Mesodermal cell (in vitro differentiated cells): ENCODE results near the gene SGCG. TPM values are rescaled to one million over a fixed set of nuclear protein-coding genes. Genes with fewer than 3 reads are reported as not detected.
"Not testable (repeated sequence)": the region's sequence is repeated elsewhere in the genome, so short reads cannot be mapped to it uniquely, and the experiment has no call there.

ENCODE experiments used
- H3K27ac ChIP-seq: 2 replicates; pipeline ENCODE4 v1.7.0; 2013; ENCODE audit warnings: mild to moderate bottlenecking, low read depth, low read length, moderate library complexity; ENCODE audit not compliant: severe bottlenecking
- H3K36me3 ChIP-seq: 2 replicates; pipeline ENCODE4 v1.7.1; 2013; ENCODE audit warnings: mild to moderate bottlenecking, low read length, moderate library complexity; ENCODE audit not compliant: control insufficient read depth, insufficient read depth
- H3K4me1 ChIP-seq: one replicate; pipeline ENCODE4 v1.7.1; 2013; ENCODE audit warnings: mild to moderate bottlenecking, low read length; ENCODE audit not compliant: insufficient read depth, control insufficient read depth, poor library complexity, severe bottlenecking
- H3K4me3 ChIP-seq: 2 replicates; pipeline ENCODE4 v1.7.0; 2013; ENCODE audit warnings: low read length, control low read depth, mild to moderate bottlenecking; ENCODE audit not compliant: insufficient read depth, poor library complexity, severe bottlenecking; ENCODE audit errors: extremely low read depth
- H3K9me3 ChIP-seq: 2 replicates; pipeline ENCODE4 v1.7.1; 2013; ENCODE audit warnings: mild to moderate bottlenecking, low read length, moderate library complexity; ENCODE audit not compliant: control insufficient read depth
- WGBS, 2 experiments: methylation state at CpG; one replicate each; pipeline ENCODE4 v1.1.5; 2013; ENCODE audit warnings: missing lambda C conversion rate in 2 of 2; ENCODE audit not compliant: insufficient coverage in 2 of 2; 5-methylcytosine and 5-hydroxymethylcytosine counted together
- polyA plus RNA-seq, 2 experiments: library from polyadenylated mRNA; stranded (reverse); fragments of 50-300 nt; gene quantifications; one replicate each; pipeline ENCODE4 v1.2.3, GENCODE V29; 2013

The SGCG gene
- polyA plus RNA-seq (2013, experiment 1 of 2): 0.92 TPM
- 0.61 TPM for polyA plus RNA-seq (2013, experiment 2 of 2)

GRCh38 chr13:23180711-23181110 lies at the start of gene SGCG:
SGCG (plus strand) TSS chr13:23180979; CDS start chr13:23203695, 22,716 bp downstream.
- Histone ChIP-seq H3K9me3 (no peaks in the 10 kb centered on the region), H3K27ac (no peak within 1 kb of the TSS), H3K4me3 (no peak within 1 kb of the TSS), H3K36me3 (no peaks in the 10 kb centered on the region), H3K4me1 (no peaks in the 10 kb centered on the region)
- 80 to 91% methylated on average over 4 of the region's 6 CpGs for WGBS, 2 experiments

GRCh38 chr13:23134542-23134941 lies 46.2 kb upstream of the SGCG start:
- H3K4me1 ChIP-seq: no peaks in the 10 kb centered on the region
- H3K27ac ChIP-seq: no peak overlapping the region
- WGBS, 2 experiments: 83 to 100% methylated on average over 1 of the region's 5 CpGs
- H3K4me3 ChIP-seq: no peak overlapping the region
- H3K9me3 ChIP-seq: no peaks in the 10 kb centered on the region
- H3K36me3 ChIP-seq: no peaks in the 10 kb centered on the region

GRCh38 chr13:23140492-23140891 lies 40.3 kb upstream of the SGCG start:
- H3K4me1 ChIP-seq: no peaks in the 10 kb centered on the region
- 88% methylated on average over 2 of the region's 2 CpGs for WGBS, 2 experiments
- no peak overlapping the region for H3K4me3 ChIP-seq
- H3K27ac ChIP-seq: no peak overlapping the region
- no peaks in the 10 kb centered on the region for H3K36me3 ChIP-seq
- peaks cover 12% of the 10 kb centered on the region for H3K9me3 ChIP-seq

DNA sequence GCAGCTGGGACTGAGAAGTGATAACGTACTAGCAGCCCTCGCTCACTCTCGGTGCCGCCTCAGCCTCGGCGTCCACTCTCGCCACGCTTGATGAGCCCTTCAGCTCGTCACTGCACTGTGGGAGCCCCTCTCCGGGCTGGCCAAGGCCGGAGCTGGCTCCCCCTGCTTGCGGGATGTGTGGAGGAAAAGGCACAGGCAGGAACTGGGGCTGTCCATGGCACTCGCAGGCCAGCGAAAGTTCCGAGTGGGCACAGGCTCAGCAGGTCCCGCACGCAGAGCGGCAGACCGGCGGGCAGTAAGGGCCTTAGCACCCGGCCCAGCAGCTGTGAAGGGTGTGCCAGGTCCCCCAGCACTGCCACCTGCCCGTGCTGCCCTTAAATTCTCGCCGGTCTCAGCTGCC lies 38.8 kb upstream of the SGCG start:
- Histone ChIP-seq H3K9me3 (peaks cover 12% of the 10 kb centered on the region), H3K4me3 (no peak overlapping the region), H3K27ac (no peak overlapping the region), H3K4me1 (no peaks in the 10 kb centered on the region), H3K36me3 (no peaks in the 10 kb centered on the region)
- 94 to 95% methylated on average over 22 to 24 of the region's 24 CpGs for WGBS, 2 experiments

DNA sequence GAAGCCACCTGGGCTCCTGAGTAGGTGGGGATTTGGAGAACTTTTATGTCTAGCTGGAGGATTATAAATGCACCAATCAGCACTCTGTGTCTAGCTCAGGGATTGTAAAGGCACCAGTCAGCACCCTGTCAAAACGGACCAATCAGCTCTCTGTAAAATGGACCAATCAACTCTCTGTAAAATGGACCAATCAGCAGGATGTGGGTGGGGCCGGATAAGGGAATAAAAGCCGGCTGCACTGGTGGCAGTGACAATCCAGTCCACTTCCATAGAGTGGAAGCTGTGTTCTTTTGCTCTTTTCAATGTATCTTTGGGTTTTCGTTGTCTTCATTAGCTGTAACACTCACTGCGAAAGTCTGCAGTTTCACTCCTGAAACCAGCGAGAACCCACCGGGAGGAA lies 38.2 kb upstream of the SGCG start:
- 80 to 81% methylated on average over 6 of the region's 7 CpGs for WGBS, 2 experiments
- H3K4me1 ChIP-seq: not testable (repeated sequence)

GRCh38 chr13:23144431-23144830 lies 36.3 kb upstream of the SGCG start:
- WGBS, 2 experiments: 62 to 85% methylated on average over 2 of the region's 2 CpGs
- no peaks in the 10 kb centered on the region for H3K4me1 ChIP-seq
- no peak overlapping the region for H3K27ac ChIP-seq
- peaks cover 12% of the 10 kb centered on the region for H3K9me3 ChIP-seq
- no peak overlapping the region for H3K4me3 ChIP-seq
- no peaks in the 10 kb centered on the region for H3K36me3 ChIP-seq

More for the DNA sequence above, 38.2 kb upstream of the SGCG start:
- not testable (repeated sequence) for H3K36me3 ChIP-seq, H3K27ac ChIP-seq, H3K4me3 ChIP-seq
- H3K9me3 ChIP-seq: peaks cover 12% of the 10 kb centered on the region

DNA sequence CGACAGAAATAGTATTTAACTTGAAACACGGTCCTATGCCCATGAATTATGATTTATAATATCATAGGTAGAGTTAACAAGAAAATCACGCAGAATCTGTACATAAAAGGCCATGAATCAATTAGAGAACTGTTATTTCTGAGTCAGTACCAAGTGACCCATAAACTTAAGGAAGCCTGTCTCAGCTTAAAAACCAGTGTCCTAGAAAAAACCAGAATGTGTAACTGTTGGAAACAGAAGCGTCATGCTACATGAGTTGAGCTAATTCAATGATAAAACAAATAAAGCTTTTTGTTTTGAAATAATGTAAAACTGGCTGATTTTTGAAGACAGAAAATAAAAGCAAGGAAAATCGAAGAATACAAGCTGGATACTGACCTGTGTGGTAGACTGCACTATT lies 34.8 kb upstream of the SGCG start:
- no peaks in the 10 kb centered on the region for H3K4me1 ChIP-seq
- no peaks in the 10 kb centered on the region for H3K36me3 ChIP-seq
- no peak overlapping the region for H3K4me3 ChIP-seq
- 100% methylated on average over 1 of the region's 5 CpGs; no CpG with 5 or more reads in 1 of the 2 experiments for WGBS, 2 experiments
- no peak overlapping the region for H3K27ac ChIP-seq
- H3K9me3 ChIP-seq: peaks cover 12% of the 10 kb centered on the region

DNA sequence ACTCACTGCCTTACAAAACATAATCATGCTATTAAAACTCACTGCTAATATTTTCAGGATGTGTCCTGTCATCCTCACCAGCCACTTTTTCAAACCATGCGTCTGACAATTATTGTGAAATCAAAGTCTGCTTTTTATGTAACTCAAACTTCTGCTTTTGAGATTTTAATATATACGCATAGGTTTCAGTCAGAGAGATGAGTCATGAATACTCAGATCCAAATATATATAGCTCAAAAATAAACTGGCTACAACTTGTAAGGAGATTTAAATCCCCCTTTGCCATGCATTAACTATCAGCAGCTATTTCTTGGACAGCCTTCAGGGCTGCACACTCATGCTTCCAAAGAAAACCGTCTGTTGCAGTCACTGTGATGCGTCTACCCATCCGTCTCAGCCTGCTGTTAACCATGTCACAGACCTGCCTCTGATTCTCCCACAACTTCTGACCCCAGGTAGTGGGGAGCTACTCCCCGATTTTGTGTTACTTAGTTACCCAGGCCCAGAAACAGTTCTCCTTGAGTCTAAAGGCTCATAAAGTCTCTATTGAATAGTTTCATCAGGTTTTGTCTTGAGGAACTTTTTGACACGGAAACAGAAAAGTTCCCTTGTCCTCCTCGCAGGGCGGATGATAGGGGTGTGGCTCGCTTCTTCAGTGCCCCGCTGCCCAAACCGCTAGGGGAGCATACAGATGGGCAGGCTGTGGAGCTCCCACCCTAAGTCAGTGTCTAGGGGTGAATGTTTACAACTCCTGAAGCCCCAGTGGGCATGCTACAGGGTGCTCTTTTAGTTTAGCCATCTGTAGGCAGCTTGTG lies 33.8 kb upstream of the SGCG start:
- Histone ChIP-seq H3K36me3 (no peaks in the 10 kb centered on the region), H3K4me3 (no peak overlapping the region), H3K27ac (no peak overlapping the region), H3K4me1 (no peaks in the 10 kb centered on the region), H3K9me3 (peaks cover 9% of the 10 kb centered on the region)
- 91 to 92% methylated on average over 7 to 10 of the region's 12 CpGs for WGBS, 2 experiments

DNA sequence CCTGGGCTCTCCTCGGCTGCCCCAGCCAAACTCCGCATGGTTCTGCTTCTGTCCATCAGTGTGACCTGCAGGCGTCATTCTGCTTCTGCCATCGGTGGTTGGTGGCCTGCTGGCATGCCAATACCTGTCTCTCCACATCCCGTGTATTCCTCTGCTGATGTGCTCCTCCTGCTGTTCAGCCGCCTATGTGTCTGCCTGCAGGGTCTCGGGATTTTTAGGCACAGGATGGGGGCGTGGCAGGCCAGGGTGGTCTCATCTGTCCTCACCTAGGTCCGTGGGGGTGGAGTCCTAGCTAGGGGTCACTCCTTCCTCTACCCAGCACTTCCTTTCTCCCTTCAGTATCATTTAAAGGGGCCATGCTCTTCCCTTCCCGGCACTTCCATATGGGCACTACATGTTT lies 33.0 kb upstream of the SGCG start:
- Histone ChIP-seq H3K27ac (no peak overlapping the region), H3K4me1 (no peaks in the 10 kb centered on the region), H3K36me3 (no peaks in the 10 kb centered on the region), H3K9me3 (peaks cover 3% of the 10 kb centered on the region), H3K4me3 (no peak overlapping the region)
- WGBS, 2 experiments: 75 to 83% methylated on average over 8 to 9 of the region's 10 CpGs

DNA sequence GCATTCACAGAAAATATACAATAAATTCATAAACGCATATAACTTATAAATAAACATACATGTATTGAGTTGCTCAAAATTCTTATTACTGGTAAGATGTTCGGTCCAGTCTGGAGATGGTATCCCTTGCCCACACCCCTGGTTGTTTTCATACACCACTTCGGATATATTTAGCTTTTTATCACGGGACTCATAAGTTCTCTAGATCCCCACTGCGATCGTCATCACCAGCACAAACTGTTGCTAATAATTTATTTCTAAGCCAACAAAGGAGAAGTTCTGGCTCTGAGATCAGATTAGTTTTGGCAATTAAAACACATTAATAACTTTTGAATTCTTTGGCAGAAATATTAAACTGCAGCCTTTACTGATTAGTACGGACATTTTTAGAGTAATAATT lies 23.0 kb upstream of the SGCG start:
- Histone ChIP-seq H3K4me3 (no peak overlapping the region), H3K4me1 (no peaks in the 10 kb centered on the region), H3K9me3 (no peaks in the 10 kb centered on the region), H3K27ac (no peak overlapping the region), H3K36me3 (no peaks in the 10 kb centered on the region)
- WGBS, 2 experiments: 92 to 93% methylated on average over 2 to 5 of the region's 7 CpGs

- H3K27ac ChIP-seq: no peak overlapping the region
Observed at GRCh38 chr13:23159205-23159759, 21.5 kb upstream of the SGCG start.

More at GRCh38 chr13:23159205-23159759, 21.5 kb upstream of the SGCG start:
- H3K36me3 ChIP-seq: no peaks in the 10 kb centered on the region
- H3K9me3 ChIP-seq: no peaks in the 10 kb centered on the region
- H3K4me3 ChIP-seq: peak overlapping the region; percentile 52
- H3K4me1 ChIP-seq: no peaks in the 10 kb centered on the region
- 9 to 11% methylated on average over 10 to 12 of the region's 25 CpGs for WGBS, 2 experiments
